A549 (cell line): ENCODE measurements around the gene CEP126.

ENCODE experiments used
- CHD4 ChIP-seq: fragments of 200-600 bp; sonication (generic); IDR thresholded peaks from 2 replicates; pipeline ENCODE4 v1.6.1; 2016; ENCODE audit warnings: antibody characterized with exemption, mild to moderate bottlenecking, borderline replicate concordance
- HOXA7 ChIP-seq: fragments of 250-450 bp; sonication (Bioruptor Pico); IDR thresholded peaks from 2 replicates; pipeline ENCODE4 v1.5.0; 2020; ENCODE audit warnings: mild to moderate bottlenecking, moderate library complexity
- TF ChIP-seq, protein P1 (sequence below): fragments of >200 bp; sonication (Bioruptor Twin); formaldehyde crosslinking; IDR thresholded peaks from 3 replicates; pipeline ENCODE4 v1.5.1; 2016
- TF ChIP-seq, protein P2 (sequence below): IDR thresholded peaks from 2 replicates; pipeline ENCODE4 v1.6.1; 2012
- TF ChIP-seq, protein P3 (sequence below): fragments of 150-350 bp; IDR thresholded peaks from 2 replicates; pipeline ENCODE4 v1.6.1; 2014; ENCODE audit warnings: low read depth, mild to moderate bottlenecking, low read length

DNA sequence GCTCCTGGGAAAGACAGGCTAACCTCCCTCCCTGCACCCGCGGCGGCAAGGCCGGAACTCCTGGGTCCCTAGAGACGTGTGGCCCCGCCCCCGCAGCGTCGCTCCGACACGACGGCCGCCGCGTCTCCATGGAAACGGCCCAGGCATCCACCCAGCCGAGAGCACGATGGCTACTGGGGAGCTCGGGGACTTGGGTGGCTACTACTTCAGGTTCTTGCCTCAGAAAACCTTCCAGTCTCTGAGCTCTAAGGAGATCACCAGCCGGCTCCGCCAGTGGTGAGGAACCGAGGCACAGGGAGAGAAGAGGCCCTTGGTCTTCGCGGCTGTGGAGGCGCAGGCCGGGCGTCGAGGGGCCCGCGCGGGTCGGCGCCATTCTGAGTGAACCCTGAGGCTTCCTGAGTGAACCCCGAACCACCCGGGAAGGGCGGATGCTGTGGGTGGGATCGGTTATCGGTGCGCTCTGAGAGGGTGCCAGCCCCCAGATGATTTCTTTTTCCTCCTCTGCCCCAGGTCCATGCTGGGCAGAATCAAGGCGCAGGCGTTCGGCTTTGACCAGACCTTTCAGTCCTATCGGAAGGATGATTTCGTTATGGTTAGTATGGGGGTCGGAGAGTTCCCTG, 132.6 kb downstream of the CEP126 start, which contains the start of gene CFAP300:
- TF ChIP-seq, protein P1, sequence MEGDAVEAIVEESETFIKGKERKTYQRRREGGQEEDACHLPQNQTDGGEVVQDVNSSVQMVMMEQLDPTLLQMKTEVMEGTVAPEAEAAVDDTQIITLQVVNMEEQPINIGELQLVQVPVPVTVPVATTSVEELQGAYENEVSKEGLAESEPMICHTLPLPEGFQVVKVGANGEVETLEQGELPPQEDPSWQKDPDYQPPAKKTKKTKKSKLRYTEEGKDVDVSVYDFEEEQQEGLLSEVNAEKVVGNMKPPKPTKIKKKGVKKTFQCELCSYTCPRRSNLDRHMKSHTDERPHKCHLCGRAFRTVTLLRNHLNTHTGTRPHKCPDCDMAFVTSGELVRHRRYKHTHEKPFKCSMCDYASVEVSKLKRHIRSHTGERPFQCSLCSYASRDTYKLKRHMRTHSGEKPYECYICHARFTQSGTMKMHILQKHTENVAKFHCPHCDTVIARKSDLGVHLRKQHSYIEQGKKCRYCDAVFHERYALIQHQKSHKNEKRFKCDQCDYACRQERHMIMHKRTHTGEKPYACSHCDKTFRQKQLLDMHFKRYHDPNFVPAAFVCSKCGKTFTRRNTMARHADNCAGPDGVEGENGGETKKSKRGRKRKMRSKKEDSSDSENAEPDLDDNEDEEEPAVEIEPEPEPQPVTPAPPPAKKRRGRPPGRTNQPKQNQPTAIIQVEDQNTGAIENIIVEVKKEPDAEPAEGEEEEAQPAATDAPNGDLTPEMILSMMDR = no peak
- TF ChIP-seq, protein P2, sequence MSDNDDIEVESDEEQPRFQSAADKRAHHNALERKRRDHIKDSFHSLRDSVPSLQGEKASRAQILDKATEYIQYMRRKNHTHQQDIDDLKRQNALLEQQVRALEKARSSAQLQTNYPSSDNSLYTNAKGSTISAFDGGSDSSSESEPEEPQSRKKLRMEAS = peak; percentile 79; the same call in 1 of the 2 replicates
- TF ChIP-seq, protein P3, sequence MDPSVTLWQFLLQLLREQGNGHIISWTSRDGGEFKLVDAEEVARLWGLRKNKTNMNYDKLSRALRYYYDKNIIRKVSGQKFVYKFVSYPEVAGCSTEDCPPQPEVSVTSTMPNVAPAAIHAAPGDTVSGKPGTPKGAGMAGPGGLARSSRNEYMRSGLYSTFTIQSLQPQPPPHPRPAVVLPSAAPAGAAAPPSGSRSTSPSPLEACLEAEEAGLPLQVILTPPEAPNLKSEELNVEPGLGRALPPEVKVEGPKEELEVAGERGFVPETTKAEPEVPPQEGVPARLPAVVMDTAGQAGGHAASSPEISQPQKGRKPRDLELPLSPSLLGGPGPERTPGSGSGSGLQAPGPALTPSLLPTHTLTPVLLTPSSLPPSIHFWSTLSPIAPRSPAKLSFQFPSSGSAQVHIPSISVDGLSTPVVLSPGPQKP = no peak
- no peak for TF ChIP-seq CHD4
- TF ChIP-seq HOXA7 (CRISPR knock-in tag) = no peak
